Stomach smooth muscle (tissue), 2 donors: ENCODE data around the gene LRRC32.
"Not testable (repeated sequence)": the region's sequence is repeated elsewhere in the genome, so short reads cannot be mapped to it uniquely, and the experiment has no call there.

Source experiments
- H3K27ac ChIP-seq: one replicate; pipeline ENCODE4 v1.7.0; 2013; ENCODE audit warnings: mild to moderate bottlenecking, low read length, inconsistent platforms
- H3K27me3 ChIP-seq, 2 donors: one replicate each; pipeline ENCODE4 v1.7.0; 2013; ENCODE audit warnings: low read length in 2 of 2; ENCODE audit not compliant: insufficient read depth in 2 of 2, control insufficient read depth in 1 of 2
- H3K36me3 ChIP-seq, 2 donors: one replicate each; pipeline ENCODE4 v1.7.0; 2013; ENCODE audit warnings: low read length in 2 of 2; ENCODE audit not compliant: control insufficient read depth in 2 of 2, insufficient read depth in 2 of 2
- H3K4me1 ChIP-seq: one replicate; pipeline ENCODE4 v1.7.0; 2013; ENCODE audit warnings: low read length; ENCODE audit not compliant: control insufficient read depth, insufficient read depth
- H3K4me3 ChIP-seq, 2 donors: one replicate each; pipeline ENCODE4 v1.7.0; 2013; ENCODE audit warnings: low read length in 2 of 2
- H3K9ac ChIP-seq, 2 donors: one replicate each; pipeline ENCODE4 v1.7.0; 2013; ENCODE audit warnings: low read length in 2 of 2, mild to moderate bottlenecking in 1 of 2
- H3K9me3 ChIP-seq, 2 donors: one replicate each; pipeline ENCODE4 v1.7.0; 2013; ENCODE audit warnings: low read length in 2 of 2; ENCODE audit not compliant: control insufficient read depth in 2 of 2
- donor health status: healthy.
- donor health status: Pancreatic carcinoma.

The LRRC32 gene

GRCh38 chr11:76617553-76618265 lies 52.8 kb downstream of the LRRC32 start:
- Histone ChIP-seq H3K4me1 (peaks cover 12% of the 10 kb centered on the region), H3K9me3 (no peaks in the 10 kb centered on the region), H3K4me3 (no peak overlapping the region), H3K36me3 (no peaks in the 10 kb centered on the region), H3K27me3 (no peaks in the 10 kb centered on the region), H3K27ac (no peak overlapping the region), H3K9ac (no peak overlapping the region)

DNA sequence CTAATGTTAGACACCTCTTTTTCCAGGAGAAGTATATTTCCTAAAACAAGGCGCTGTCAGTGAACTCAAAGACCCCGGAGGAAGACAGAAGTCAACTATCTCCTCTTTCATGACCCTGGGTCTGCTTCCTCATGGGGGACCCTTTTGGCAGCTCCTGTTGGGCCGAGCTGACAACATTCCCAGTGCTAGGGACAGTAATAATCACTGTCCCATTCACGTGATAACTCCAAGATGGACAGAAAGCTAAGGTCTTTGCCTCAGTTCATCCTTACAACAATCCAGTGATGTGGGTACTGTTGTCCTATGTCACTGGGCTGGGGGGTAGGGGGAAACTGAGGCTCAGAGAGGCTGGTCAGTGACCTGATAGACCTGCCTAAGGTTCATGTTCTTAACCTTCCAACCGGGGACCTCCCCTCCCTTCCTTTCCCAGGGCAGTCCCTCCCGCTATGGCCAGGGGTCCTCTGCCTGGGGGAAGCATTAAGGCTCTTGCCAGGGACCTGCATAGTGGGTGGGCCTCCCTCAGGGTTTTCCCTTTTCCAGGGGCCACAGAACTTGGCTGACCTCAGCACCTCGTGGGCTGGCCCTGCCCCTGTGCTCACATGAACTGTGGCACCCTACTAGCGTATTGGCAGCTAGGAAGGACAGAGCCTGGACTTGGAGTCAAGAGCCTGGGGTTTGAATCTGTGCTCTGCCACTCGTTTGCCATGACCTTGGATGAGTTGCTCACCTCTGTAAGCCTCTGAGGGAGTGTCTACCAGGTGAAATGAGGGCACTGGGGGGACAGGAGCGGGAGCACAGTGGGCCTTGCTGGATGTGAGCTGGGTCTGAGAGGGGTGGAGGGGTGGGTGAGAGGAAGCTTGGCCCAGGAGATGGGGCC lies 53.6 kb downstream of the LRRC32 start:
- Histone ChIP-seq H3K4me1 (peaks cover 12% of the 10 kb centered on the region), H3K36me3 (no peaks in the 10 kb centered on the region), H3K9ac (no peak overlapping the region), H3K27ac (no peak overlapping the region), H3K9me3 (no peaks in the 10 kb centered on the region), H3K4me3 (no peak overlapping the region), H3K27me3 (no peaks in the 10 kb centered on the region)

GRCh38 chr11:76615950-76616349 lies 54.6 kb downstream of the LRRC32 start:
- H3K4me1 ChIP-seq, result peaks cover 18% of the 10 kb centered on the region
- no peaks in the 10 kb centered on the region for H3K36me3 ChIP-seq
- H3K27me3 ChIP-seq, result no peaks in the 10 kb centered on the region
- H3K9me3 ChIP-seq, result no peaks in the 10 kb centered on the region
- H3K9ac ChIP-seq, result no peak overlapping the region
- H3K4me3 ChIP-seq, result no peak overlapping the region
- peak overlapping the region; percentile 41 for H3K27ac ChIP-seq

GRCh38 chr11:76614471-76615179 lies 55.9 kb downstream of the LRRC32 start:
- H3K9ac ChIP-seq, result no peak overlapping the region
- no peaks in the 10 kb centered on the region for H3K27me3 ChIP-seq
- H3K9me3 ChIP-seq, result no peaks in the 10 kb centered on the region
- H3K4me1 ChIP-seq, result peaks cover 30% of the 10 kb centered on the region
- H3K4me3 ChIP-seq, result no peak overlapping the region
- no peaks in the 10 kb centered on the region for H3K36me3 ChIP-seq
- H3K27ac ChIP-seq, result no peak overlapping the region

DNA sequence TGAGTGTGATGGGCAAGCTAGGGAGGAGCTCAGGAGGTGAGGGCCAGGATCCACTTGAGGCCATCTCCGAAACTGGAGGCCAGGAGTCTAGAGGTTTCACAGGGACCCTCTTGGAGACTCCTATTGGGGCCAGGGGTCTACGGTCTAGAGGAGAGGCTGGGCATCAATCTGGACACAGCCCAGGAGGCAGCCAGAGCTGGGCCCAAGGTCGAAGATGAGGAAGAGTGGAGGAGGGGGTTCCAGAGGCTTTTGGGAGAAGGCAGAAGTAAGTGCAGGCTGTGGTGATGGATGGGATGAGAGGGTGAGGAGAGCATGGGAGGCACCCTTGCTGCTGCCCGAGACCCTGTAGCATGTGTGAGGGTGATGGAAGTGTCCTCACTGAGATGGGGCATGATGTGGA lies 56.6 kb downstream of the LRRC32 start:
- Histone ChIP-seq H3K4me1 (peaks cover 30% of the 10 kb centered on the region), H3K9ac (no peak overlapping the region), H3K27me3 (no peaks in the 10 kb centered on the region), H3K27ac (no peak overlapping the region), H3K36me3 (no peaks in the 10 kb centered on the region), H3K9me3 (no peaks in the 10 kb centered on the region), H3K4me3 (no peak overlapping the region)

DNA sequence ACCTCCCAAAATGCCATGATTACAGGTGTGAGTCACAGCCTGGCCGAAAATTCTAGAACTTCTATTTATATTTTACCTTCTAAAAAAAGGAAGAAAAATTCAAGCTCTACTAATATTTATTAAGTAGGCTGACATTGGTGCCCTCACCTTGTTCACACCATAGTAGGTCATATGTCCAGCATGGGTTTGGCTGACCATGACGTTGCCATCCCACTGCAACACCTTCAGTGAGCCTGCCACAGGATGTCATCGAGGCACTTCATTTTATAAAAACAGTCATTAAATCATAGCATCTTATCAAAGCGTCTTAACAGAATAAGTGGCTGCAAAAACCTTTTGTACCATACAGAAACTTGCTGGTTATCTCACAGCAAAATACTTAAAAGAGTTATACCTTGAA lies 58.3 kb downstream of the LRRC32 start:
- H3K4me1 ChIP-seq, result peaks cover 30% of the 10 kb centered on the region

GRCh38 chr11:76610871-76611475 lies 59.6 kb downstream of the LRRC32 start:
- H3K4me1 ChIP-seq, result peaks cover 24% of the 10 kb centered on the region
- no peak overlapping the region for H3K9ac ChIP-seq
- H3K9me3 ChIP-seq, result no peaks in the 10 kb centered on the region
- H3K36me3 ChIP-seq, result no peaks in the 10 kb centered on the region
- no peak overlapping the region for H3K4me3 ChIP-seq
- H3K27ac ChIP-seq, result no peak overlapping the region
- no peaks in the 10 kb centered on the region for H3K27me3 ChIP-seq

More for the DNA sequence above, 58.3 kb downstream of the LRRC32 start:
- Histone ChIP-seq H3K36me3 (no peaks in the 10 kb centered on the region), H3K9ac (no peak overlapping the region), H3K9me3 (no peaks in the 10 kb centered on the region), H3K27me3 (no peaks in the 10 kb centered on the region), H3K4me3 (no peak overlapping the region), H3K27ac (no peak overlapping the region)

- no peaks in the 10 kb centered on the region for H3K36me3 ChIP-seq
- no peaks in the 10 kb centered on the region for H3K27me3 ChIP-seq
- H3K27ac ChIP-seq, result no peak overlapping the region
- no peak overlapping the region for H3K4me3 ChIP-seq
- H3K9ac ChIP-seq, result no peak overlapping the region
- no peaks in the 10 kb centered on the region for H3K9me3 ChIP-seq
- H3K4me1 ChIP-seq, result peaks cover 25% of the 10 kb centered on the region
Measured at GRCh38 chr11:76610371-76610770, 60.2 kb downstream of the LRRC32 start.

DNA sequence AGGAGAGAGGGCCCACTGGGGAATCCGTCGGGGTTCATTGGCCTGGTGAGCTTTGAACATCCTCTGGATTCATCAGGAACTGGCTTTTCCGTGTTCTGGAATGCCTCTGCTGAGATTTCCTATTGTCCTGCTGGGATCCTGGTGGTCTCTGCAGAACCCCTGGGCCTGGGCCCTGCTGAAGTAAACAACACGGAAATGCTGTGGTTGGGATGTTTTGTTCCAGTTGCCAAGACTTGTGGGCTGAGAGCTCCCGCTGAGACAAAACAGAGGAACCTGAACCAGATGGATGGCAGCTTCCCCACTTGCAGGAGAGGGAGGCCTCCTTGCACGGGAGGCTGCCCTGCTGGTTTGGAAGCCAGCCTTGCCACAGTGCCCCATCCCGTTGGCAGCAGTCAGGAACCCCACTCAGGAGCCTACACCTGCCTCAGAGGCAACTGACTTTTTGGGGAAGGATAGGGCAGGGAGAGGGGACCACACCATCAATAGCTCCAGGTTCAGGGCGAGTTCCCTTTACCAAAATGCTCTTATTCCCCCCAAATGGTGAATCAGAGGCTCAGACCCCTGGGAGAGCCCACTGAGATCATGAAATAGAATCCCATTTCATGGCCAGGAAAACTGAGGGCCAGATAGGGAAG lies 60.7 kb downstream of the LRRC32 start:
- no peaks in the 10 kb centered on the region for H3K36me3 ChIP-seq
- no peaks in the 10 kb centered on the region for H3K9me3 ChIP-seq
- H3K27ac ChIP-seq, result no peak overlapping the region
- H3K27me3 ChIP-seq, result no peaks in the 10 kb centered on the region
- H3K4me1 ChIP-seq, result peaks cover 28% of the 10 kb centered on the region
- H3K9ac ChIP-seq, result no peak overlapping the region
- no peak overlapping the region for H3K4me3 ChIP-seq

DNA sequence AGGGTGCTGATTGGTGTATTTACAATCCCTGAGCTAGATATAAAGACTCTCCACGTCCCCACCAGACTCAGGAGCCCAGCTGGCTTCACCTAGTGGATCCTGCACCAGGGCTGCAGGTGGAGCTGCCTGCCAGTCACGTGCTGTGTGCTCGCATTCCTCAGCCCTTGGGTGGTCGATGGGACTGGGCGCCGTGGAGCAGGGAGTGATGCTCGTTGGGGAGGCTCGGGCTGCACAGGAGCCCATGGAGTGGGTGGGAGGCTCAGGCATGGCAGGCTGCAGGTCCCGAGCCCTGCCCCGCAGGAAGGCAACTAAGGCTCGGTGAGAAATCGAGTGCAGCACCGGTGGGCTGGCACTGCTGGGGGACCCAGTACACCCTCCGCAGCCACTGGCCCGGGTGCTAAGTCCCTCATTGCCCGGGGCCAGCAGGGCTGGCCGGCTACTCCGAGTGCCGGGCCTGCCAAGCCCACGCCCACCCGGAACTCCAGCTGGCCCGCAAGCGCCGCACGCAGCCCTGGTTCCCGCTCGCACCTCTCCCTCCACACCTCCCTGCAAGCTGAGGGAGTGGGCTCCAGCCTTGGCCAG lies 61.6 kb downstream of the LRRC32 start:
- H3K9ac ChIP-seq, H3K36me3 ChIP-seq, H3K27ac ChIP-seq, H3K4me3 ChIP-seq, H3K9me3 ChIP-seq, H3K27me3 ChIP-seq: not testable (repeated sequence)
- H3K4me1 ChIP-seq, result peaks cover 37% of the 10 kb centered on the region
